BLaER1 (cell line): Measurements from ENCODE around the gene PNLIPRP3.

Source experiments
- H3K27ac ChIP-seq: shearing (Covaris generic); formaldehyde crosslinking; 2 replicates; pipeline ENCODE4 v1.8.1; 2022
- H3K27me3 ChIP-seq: shearing (Covaris generic); formaldehyde crosslinking; 2 replicates; pipeline ENCODE4 v1.8.1; 2022
- H3K36me3 ChIP-seq: shearing (Covaris generic); formaldehyde crosslinking; 2 replicates; pipeline ENCODE4 v1.8.1; 2022
- H3K4me1 ChIP-seq: shearing (Covaris generic); formaldehyde crosslinking; 2 replicates; pipeline ENCODE4 v1.8.1; 2022
- H3K4me2 ChIP-seq: shearing (Covaris generic); formaldehyde crosslinking; 2 replicates; pipeline ENCODE4 v1.8.1; 2022
- H3K4me3 ChIP-seq: shearing (Covaris generic); formaldehyde crosslinking; 2 replicates; pipeline ENCODE4 v1.8.1; 2022
- H3K9ac ChIP-seq: shearing (Covaris generic); formaldehyde crosslinking; 2 replicates; pipeline ENCODE4 v1.8.1; 2022
- H3K9me3 ChIP-seq: shearing (Covaris generic); formaldehyde crosslinking; 2 replicates; pipeline ENCODE4 v1.8.1; 2022
- H4K20me1 ChIP-seq: shearing (Covaris generic); formaldehyde crosslinking; 2 replicates; pipeline ENCODE4 v1.8.1; 2022
- Cebpa-rat ChIP-seq: shearing (Covaris generic); IDR thresholded peaks from 2 replicates; pipeline ENCODE4 v1.8.1; 2022

PNLIPRP3 gene

GRCh38 chr10:116410351-116410750 is 17.3 kb upstream of the PNLIPRP3 start:
- no peak overlapping the region for H3K4me3 ChIP-seq
- no peaks in the 10 kb centered on the region for H3K36me3 ChIP-seq
- H3K4me1 ChIP-seq = no peaks in the 10 kb centered on the region
- H3K4me2 ChIP-seq = no peak overlapping the region
- no peaks in the 10 kb centered on the region for H3K9me3 ChIP-seq
- H4K20me1 ChIP-seq = no peaks in the 10 kb centered on the region
- H3K27ac ChIP-seq = no peak overlapping the region
- no peak for TF ChIP-seq Cebpa-rat
- H3K27me3 ChIP-seq = no peaks in the 10 kb centered on the region
- no peak overlapping the region for H3K9ac ChIP-seq

- no peaks in the 10 kb centered on the region for H3K27me3 ChIP-seq
- H3K36me3 ChIP-seq = no peaks in the 10 kb centered on the region
- no peak overlapping the region for H3K4me2 ChIP-seq
- no peak overlapping the region for H3K9ac ChIP-seq
- no peak for TF ChIP-seq Cebpa-rat
- H3K9me3 ChIP-seq = no peaks in the 10 kb centered on the region
- H3K4me3 ChIP-seq = no peak overlapping the region
- H4K20me1 ChIP-seq = no peaks in the 10 kb centered on the region
- no peaks in the 10 kb centered on the region for H3K4me1 ChIP-seq
- no peak overlapping the region for H3K27ac ChIP-seq
Measured at GRCh38 chr10:116417821-116418220, 9.8 kb upstream of the PNLIPRP3 start.

- Histone ChIP-seq H3K4me1 (no peaks in the 10 kb centered on the region), H3K4me3 (no peak overlapping the region), H3K27ac (no peak overlapping the region), H3K27me3 (no peaks in the 10 kb centered on the region), H4K20me1 (no peaks in the 10 kb centered on the region), H3K36me3 (no peaks in the 10 kb centered on the region), H3K4me2 (no peak overlapping the region), H3K9me3 (no peaks in the 10 kb centered on the region), H3K9ac (no peak overlapping the region)
- TF ChIP-seq Cebpa-rat = no peak
Measured at GRCh38 chr10:116418389-116418788, 9.3 kb upstream of the PNLIPRP3 start.

GRCh38 chr10:116421815-116422214 is 5.8 kb upstream of the PNLIPRP3 start:
- Histone ChIP-seq H4K20me1 (no peaks in the 10 kb centered on the region), H3K4me1 (no peaks in the 10 kb centered on the region), H3K4me2 (no peak overlapping the region), H3K9ac (no peak overlapping the region), H3K4me3 (no peak overlapping the region), H3K27ac (no peak overlapping the region), H3K9me3 (no peaks in the 10 kb centered on the region), H3K27me3 (no peaks in the 10 kb centered on the region), H3K36me3 (no peaks in the 10 kb centered on the region)
- no peak for TF ChIP-seq Cebpa-rat

- Histone ChIP-seq H3K36me3 (no peaks in the 10 kb centered on the region), H3K9ac (no peak overlapping the region), H3K9me3 (no peaks in the 10 kb centered on the region), H3K4me3 (no peak overlapping the region), H3K4me1 (no peaks in the 10 kb centered on the region), H3K4me2 (no peak overlapping the region), H3K27me3 (no peaks in the 10 kb centered on the region), H4K20me1 (no peaks in the 10 kb centered on the region), H3K27ac (no peak overlapping the region)
- TF ChIP-seq Cebpa-rat = no peak
Measured at GRCh38 chr10:116429288-116429977, 1.8 kb downstream of the PNLIPRP3 start.

GRCh38 chr10:116430288-116430687 is 2.6 kb downstream of the PNLIPRP3 start:
- Histone ChIP-seq H3K4me3 (no peak overlapping the region), H3K27me3 (no peaks in the 10 kb centered on the region), H3K9ac (no peak overlapping the region), H3K36me3 (no peaks in the 10 kb centered on the region), H3K4me1 (no peaks in the 10 kb centered on the region), H4K20me1 (no peaks in the 10 kb centered on the region), H3K27ac (no peak overlapping the region), H3K4me2 (no peak overlapping the region), H3K9me3 (no peaks in the 10 kb centered on the region)
- no peak for TF ChIP-seq Cebpa-rat

- no peaks in the 10 kb centered on the region for H3K36me3 ChIP-seq
- TF ChIP-seq Cebpa-rat = no peak
- H3K9me3 ChIP-seq = no peaks in the 10 kb centered on the region
- H3K4me2 ChIP-seq = no peak overlapping the region
- no peaks in the 10 kb centered on the region for H4K20me1 ChIP-seq
- H3K27me3 ChIP-seq = no peaks in the 10 kb centered on the region
- no peak overlapping the region for H3K4me3 ChIP-seq
- H3K4me1 ChIP-seq = no peaks in the 10 kb centered on the region
- H3K27ac ChIP-seq = no peak overlapping the region
- H3K9ac ChIP-seq = no peak overlapping the region
Measured at GRCh38 chr10:116431598-116431997, 4.0 kb downstream of the PNLIPRP3 start.

GRCh38 chr10:116437076-116437692 is 9.5 kb downstream of the PNLIPRP3 start:
- Histone ChIP-seq H3K4me3 (no peak overlapping the region), H3K4me1 (no peaks in the 10 kb centered on the region), H3K27me3 (no peaks in the 10 kb centered on the region), H3K4me2 (no peak overlapping the region), H3K9ac (no peak overlapping the region), H3K9me3 (no peaks in the 10 kb centered on the region), H4K20me1 (no peaks in the 10 kb centered on the region), H3K27ac (no peak overlapping the region), H3K36me3 (no peaks in the 10 kb centered on the region)
- TF ChIP-seq Cebpa-rat = no peak

- Histone ChIP-seq H3K4me3 (no peak overlapping the region), H3K27ac (no peak overlapping the region), H3K9ac (no peak overlapping the region), H4K20me1 (no peaks in the 10 kb centered on the region), H3K27me3 (no peaks in the 10 kb centered on the region), H3K36me3 (no peaks in the 10 kb centered on the region), H3K4me2 (no peak overlapping the region), H3K4me1 (0 out of 2 replicates have a peak, but pooled peaks cover 4% of the 10 kb centered on the region), H3K9me3 (no peaks in the 10 kb centered on the region)
- TF ChIP-seq Cebpa-rat = no peak
Measured at GRCh38 chr10:116440330-116441030, 12.8 kb downstream of the PNLIPRP3 start.

- Histone ChIP-seq H3K36me3 (no peaks in the 10 kb centered on the region), H3K4me3 (no peak overlapping the region), H3K9ac (no peak overlapping the region), H3K27me3 (no peaks in the 10 kb centered on the region), H3K27ac (no peak overlapping the region), H3K4me1 (0 out of 2 replicates have a peak, but pooled peaks cover 4% of the 10 kb centered on the region), H3K4me2 (no peak overlapping the region), H4K20me1 (no peaks in the 10 kb centered on the region), H3K9me3 (no peaks in the 10 kb centered on the region)
- no peak for TF ChIP-seq Cebpa-rat
Measured at GRCh38 chr10:116444527-116445142, 17.0 kb downstream of the PNLIPRP3 start.
